ENCODE data around the gene CDH4.

The CDH4 gene

DNA sequence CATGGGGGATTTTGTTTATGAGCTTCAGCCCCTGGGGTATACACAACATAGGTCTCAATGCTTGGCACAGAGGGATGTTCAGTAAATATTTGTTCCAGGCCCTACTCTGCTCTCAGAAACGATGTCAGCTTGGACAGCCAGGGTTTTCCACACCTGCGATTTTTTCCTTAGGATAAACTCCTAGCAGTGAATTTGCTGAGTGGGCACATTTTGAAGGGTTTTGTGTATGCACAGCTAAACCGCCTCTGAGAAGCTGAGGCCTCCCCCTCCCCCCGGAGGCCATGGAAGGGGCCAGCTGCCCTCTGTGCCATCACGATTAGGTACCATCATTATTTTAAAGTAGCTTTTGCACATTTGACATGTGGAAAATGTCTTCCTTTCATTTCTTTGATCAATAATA lies 614.1 kb downstream of the CDH4 start:
- H3K4me3 ChIP-seq (replicated peaks in 1 of 2; ENCODE audit: low read depth in 2 of 2, low read length in 2 of 2), result no peak overlapping the region
- TF ChIP-seq, protein P1, sequence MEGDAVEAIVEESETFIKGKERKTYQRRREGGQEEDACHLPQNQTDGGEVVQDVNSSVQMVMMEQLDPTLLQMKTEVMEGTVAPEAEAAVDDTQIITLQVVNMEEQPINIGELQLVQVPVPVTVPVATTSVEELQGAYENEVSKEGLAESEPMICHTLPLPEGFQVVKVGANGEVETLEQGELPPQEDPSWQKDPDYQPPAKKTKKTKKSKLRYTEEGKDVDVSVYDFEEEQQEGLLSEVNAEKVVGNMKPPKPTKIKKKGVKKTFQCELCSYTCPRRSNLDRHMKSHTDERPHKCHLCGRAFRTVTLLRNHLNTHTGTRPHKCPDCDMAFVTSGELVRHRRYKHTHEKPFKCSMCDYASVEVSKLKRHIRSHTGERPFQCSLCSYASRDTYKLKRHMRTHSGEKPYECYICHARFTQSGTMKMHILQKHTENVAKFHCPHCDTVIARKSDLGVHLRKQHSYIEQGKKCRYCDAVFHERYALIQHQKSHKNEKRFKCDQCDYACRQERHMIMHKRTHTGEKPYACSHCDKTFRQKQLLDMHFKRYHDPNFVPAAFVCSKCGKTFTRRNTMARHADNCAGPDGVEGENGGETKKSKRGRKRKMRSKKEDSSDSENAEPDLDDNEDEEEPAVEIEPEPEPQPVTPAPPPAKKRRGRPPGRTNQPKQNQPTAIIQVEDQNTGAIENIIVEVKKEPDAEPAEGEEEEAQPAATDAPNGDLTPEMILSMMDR (IDR thresholded peaks at IDR 0.05; ENCODE audit: low read depth, low read length), result no peak
- DNase-seq (ENCODE audit: low read depth in 2 of 2), result no peak

DNA sequence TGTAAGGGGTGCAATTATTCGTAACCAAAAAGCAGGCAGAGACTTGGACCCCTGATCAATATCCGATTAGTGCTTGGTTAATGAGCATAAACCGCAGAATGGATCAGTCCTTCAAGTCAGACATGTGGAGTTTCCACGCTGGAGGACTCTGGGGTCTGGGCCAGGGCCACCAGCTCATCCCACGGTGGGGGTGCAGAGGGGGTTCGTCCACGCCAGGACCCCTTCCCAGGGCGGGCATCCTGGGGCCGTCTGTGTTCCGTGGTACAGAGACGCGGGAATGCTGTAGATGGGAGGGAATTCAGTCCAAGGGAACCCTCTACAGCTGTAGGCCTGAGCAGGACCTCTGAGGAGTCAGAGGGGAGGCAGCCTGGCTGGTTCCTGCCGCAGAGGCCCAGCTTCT lies 615.9 kb downstream of the CDH4 start:
- TF ChIP-seq, protein P1 (IDR thresholded peaks at IDR 0.05; ENCODE audit: low read depth, low read length), result no peak
- no peak overlapping the region for H3K4me3 ChIP-seq (replicated peaks in 1 of 2; ENCODE audit: low read depth in 2 of 2, low read length in 2 of 2)
- DNase-seq (ENCODE audit: low read depth in 2 of 2), result no peak

DNA sequence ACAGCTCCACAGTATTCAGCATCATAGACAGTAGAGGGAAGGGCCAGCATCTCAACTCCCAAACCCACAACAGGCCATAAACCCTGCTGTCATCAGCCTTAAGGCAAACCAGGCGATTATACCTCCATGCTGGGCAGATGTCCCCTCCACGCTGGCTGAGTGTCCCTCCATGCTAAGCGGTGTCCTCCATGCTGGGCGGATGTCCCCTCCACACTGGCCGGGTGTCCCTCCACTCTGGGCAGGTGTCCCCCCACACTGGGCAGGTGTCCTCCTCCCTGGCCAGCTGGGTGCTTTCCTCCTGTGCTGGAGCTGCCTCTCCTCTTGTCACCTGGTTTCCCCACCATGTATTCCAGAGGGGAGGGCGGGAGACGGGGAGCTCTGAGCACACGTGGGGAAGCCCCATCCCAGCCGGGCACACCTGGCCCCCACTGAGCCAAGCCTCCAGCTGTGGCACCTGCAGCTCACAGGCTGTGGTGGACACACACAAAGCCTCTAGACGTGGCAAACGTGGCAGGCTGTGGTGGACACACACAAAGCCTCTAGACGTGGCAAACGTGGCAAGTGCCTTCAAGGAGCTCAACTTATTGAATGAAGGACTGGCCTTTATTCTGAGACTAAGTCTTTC lies 616.5 kb downstream of the CDH4 start:
- TF ChIP-seq, protein P1 (IDR thresholded peaks at IDR 0.05; ENCODE audit: low read depth, low read length), result no peak
- no peak overlapping the region for H3K4me3 ChIP-seq (replicated peaks in 1 of 2; ENCODE audit: low read depth in 2 of 2, low read length in 2 of 2)
- DNase-seq (ENCODE audit: low read depth in 2 of 2), result no peak

DNA sequence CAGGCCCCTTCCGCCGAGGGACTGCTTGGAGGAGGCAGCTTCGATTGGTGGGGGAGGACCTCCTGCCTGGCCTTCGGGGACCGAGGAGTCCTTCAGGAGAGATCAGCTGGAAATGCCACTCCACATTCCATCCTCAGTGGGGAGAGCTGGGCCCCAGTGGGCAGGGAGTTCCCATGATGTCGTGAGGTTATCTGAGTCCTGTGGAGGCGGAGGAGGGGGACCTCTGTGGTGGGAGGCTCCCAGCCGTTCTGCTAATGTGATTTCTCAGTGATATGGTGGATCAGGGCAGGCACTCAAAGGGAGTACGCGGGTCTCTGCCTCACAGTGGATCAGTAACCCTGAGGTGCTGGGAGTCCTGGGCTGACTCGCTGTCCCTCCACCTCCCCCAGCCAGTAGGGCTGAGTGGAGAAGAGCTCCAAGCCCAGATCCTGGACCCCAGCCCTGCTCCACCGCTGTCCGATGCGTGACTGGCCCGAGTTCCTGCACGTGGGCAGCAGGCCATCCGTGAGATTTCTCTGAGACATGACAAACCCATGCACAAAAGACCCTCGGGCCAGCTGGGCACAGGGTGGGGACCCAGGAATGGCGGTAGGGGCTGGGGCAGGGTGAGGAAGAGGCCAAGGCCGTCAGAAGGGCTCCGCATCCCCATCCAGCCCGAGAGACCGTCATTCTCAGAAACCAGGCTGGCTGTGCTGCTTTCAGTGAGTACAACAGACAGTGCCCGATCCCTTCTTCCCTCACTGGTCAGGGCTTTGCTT lies 617.9 kb downstream of the CDH4 start:
- TF ChIP-seq, protein P1 (IDR thresholded peaks at IDR 0.05; ENCODE audit: low read depth, low read length), result no peak
- H3K4me3 ChIP-seq (replicated peaks in 1 of 2; ENCODE audit: low read depth in 2 of 2, low read length in 2 of 2), result no peak overlapping the region
- DNase-seq (ENCODE audit: low read depth in 2 of 2), result no peak

DNA sequence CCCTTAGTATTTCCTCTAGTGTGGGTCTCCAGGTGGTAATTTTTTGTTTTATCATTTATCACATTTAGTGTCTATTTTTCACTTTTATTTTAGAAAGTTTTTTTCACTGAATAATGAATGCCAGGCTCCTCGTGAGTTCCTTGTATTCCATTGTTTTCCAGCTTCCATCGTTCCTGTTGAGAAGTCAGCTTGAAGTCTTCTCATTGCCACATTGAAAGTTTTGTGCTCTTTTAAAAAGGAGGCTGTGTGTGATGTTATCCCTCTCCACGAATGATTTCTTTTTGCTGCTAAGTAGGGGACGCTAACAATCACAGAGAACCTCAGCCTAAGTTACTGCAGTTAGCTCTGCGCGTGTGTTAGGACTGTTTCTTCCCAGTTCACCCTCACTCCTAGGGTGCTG lies 619.1 kb downstream of the CDH4 start:
- no peak overlapping the region for H3K4me3 ChIP-seq (replicated peaks in 1 of 2; ENCODE audit: low read depth in 2 of 2, low read length in 2 of 2)
- TF ChIP-seq, protein P1 (IDR thresholded peaks at IDR 0.05; ENCODE audit: low read depth, low read length), result no peak
- no peak for DNase-seq (ENCODE audit: low read depth in 2 of 2)

DNA sequence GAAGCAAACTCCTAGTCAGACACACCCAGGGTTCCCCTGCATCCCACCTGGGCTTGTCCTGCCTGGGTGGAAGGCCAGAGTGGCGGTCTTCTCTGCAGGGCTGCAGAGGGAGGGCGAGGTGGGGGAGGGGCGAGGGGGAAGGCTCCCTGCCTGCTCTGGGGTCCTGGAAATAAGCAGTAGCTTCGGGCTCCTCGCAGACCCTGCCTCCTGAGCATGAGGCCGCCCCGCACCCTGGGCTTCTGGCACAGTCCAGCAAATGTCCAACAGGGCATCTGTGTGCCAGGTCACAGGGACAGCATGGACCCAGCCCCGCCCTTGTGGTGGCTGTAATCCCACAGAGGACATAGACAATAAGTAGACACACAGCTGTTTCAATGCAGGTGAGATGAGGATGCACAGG lies 619.9 kb downstream of the CDH4 start:
- TF ChIP-seq, protein P1 (IDR thresholded peaks at IDR 0.05; ENCODE audit: low read depth, low read length), result no peak
- H3K4me3 ChIP-seq (replicated peaks in 1 of 2; ENCODE audit: low read depth in 2 of 2, low read length in 2 of 2), result no peak overlapping the region
- no peak for DNase-seq (ENCODE audit: low read depth in 2 of 2)
